ENCODE measurements around the gene SMURF1.

DNA sequence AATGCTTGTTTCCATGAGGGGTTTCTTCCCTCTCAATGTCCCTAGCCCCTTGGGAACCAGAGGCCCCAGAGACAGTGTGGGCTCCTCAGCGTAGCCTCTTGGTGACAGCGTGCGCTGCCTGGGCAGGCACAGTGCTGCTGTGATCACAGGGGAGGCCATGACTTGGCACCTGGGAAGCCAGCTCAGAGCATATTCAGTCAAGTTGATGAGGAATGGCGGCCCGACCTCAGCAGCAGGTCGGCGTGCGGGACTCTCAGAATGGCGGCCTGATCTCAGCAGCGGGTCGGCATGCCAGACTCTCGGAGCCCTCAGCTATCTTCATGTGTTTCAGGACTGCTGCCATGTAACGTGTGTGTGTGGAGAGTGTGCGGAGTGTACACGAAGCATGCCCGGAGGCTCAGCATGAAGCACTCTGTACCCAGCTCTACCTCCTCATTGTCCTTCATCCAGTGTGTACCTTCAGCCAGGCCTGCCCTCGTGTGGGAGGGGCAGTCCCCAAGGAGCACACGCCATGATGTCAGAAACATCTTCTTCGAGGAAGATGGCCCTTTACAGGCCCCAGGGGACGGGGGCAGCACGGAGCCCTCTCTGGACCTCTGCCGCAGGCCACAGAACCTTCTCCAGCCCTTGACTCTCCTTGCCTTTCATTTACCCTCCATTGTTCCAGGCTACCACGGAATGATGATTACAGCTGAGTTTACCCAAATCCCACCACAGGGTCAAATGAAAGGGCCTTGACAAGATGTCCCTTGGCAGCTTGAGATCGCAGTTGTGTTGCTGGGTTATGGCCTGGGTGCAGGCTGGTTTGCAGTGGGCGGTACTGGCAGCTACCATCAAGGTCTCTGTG lies 130.4 kb downstream of the SMURF1 start:
- TF ChIP-seq, protein P1, sequence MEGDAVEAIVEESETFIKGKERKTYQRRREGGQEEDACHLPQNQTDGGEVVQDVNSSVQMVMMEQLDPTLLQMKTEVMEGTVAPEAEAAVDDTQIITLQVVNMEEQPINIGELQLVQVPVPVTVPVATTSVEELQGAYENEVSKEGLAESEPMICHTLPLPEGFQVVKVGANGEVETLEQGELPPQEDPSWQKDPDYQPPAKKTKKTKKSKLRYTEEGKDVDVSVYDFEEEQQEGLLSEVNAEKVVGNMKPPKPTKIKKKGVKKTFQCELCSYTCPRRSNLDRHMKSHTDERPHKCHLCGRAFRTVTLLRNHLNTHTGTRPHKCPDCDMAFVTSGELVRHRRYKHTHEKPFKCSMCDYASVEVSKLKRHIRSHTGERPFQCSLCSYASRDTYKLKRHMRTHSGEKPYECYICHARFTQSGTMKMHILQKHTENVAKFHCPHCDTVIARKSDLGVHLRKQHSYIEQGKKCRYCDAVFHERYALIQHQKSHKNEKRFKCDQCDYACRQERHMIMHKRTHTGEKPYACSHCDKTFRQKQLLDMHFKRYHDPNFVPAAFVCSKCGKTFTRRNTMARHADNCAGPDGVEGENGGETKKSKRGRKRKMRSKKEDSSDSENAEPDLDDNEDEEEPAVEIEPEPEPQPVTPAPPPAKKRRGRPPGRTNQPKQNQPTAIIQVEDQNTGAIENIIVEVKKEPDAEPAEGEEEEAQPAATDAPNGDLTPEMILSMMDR (IDR thresholded peaks at IDR 0.05), result no peak
- TF ChIP-seq POLR2A (IDR thresholded peaks at IDR 0.05) (no peak), EP300 (IDR thresholded peaks at IDR 0.05) (no peak)
